H9 (cell line): ENCODE results near the gene GALNT2. TPM values are rescaled to one million over a fixed set of nuclear protein-coding genes. Genes with fewer than 3 reads are reported as not detected.

ENCODE experiments used
- DNase-seq: peaks from one replicate; pipeline ENCODE4 v3.0.0-alpha.2; 2017
- H2AFZ ChIP-seq: one replicate; pipeline ENCODE4 v1.6.1; 2013; ENCODE audit warnings: mild to moderate bottlenecking, low read length, control low read depth, moderate library complexity
- H2AK5ac ChIP-seq: 2 replicates; pipeline ENCODE4 v1.6.1; 2013; ENCODE audit warnings: low read length, control low read depth, mixed read lengths; ENCODE audit not compliant: insufficient read length
- H2BK120ac ChIP-seq: one replicate; pipeline ENCODE4 v1.6.1; 2013; ENCODE audit warnings: low read depth, mild to moderate bottlenecking, low read length, control low read depth, inconsistent platforms; ENCODE audit not compliant: poor library complexity, severe bottlenecking
- H2BK12ac ChIP-seq: 2 replicates; pipeline ENCODE4 v1.6.1; 2013; ENCODE audit warnings: low read length, control low read depth, mixed read lengths, low read depth; ENCODE audit not compliant: insufficient read length
- H2BK15ac ChIP-seq: 2 replicates; pipeline ENCODE4 v1.6.1; 2013; ENCODE audit warnings: low read depth, low read length, control low read depth
- H2BK20ac ChIP-seq: one replicate; pipeline ENCODE4 v1.6.1; 2013; ENCODE audit warnings: low read depth, mild to moderate bottlenecking, low read length, control low read depth, inconsistent platforms; ENCODE audit not compliant: poor library complexity, severe bottlenecking
- H2BK5ac ChIP-seq: 2 replicates; pipeline ENCODE4 v1.6.1; 2013; ENCODE audit warnings: low read length, control low read depth, mixed read lengths; ENCODE audit not compliant: insufficient read length
- H3K14ac ChIP-seq: 2 replicates; pipeline ENCODE4 v1.6.1; 2013; ENCODE audit warnings: low read length, control low read depth; ENCODE audit not compliant: insufficient read depth
- H3K18ac ChIP-seq: 2 replicates; pipeline ENCODE4 v1.6.1; 2013; ENCODE audit warnings: low read depth, mild to moderate bottlenecking, mixed read lengths, low read length, control low read depth; ENCODE audit not compliant: insufficient read length
- H3K23ac ChIP-seq: 2 replicates; pipeline ENCODE4 v1.6.1; 2013; ENCODE audit warnings: low read length, control low read depth, mixed read lengths, low read depth; ENCODE audit not compliant: insufficient read length
- H3K23me2 ChIP-seq: 2 replicates; pipeline ENCODE4 v1.6.1; 2013; ENCODE audit warnings: low read depth, mild to moderate bottlenecking, mixed read lengths, low read length, control low read depth; ENCODE audit not compliant: insufficient read length, poor library complexity, severe bottlenecking
- H3K27ac ChIP-seq: 2 replicates; pipeline ENCODE4 v1.5.1; 2013; ENCODE audit warnings: low read length, control low read depth, mixed read lengths, low read depth; ENCODE audit not compliant: insufficient read length
- H3K27me3 ChIP-seq: 2 replicates; pipeline ENCODE4 v1.6.1; 2013; ENCODE audit warnings: low read length, control low read depth, inconsistent platforms; ENCODE audit not compliant: insufficient read depth
- H3K4ac ChIP-seq: 2 replicates; pipeline ENCODE4 v1.6.1; 2013; ENCODE audit warnings: low read depth, mild to moderate bottlenecking, control low read depth, inconsistent platforms, low read length, moderate library complexity
- H3K4me1 ChIP-seq: 2 replicates; pipeline ENCODE4 v1.6.1; 2013; ENCODE audit warnings: low read length, control low read depth, inconsistent platforms; ENCODE audit not compliant: insufficient read depth
- H3K4me2 ChIP-seq: 2 replicates; pipeline ENCODE4 v1.6.1; 2013; ENCODE audit warnings: low read length, control low read depth, mixed read lengths; ENCODE audit not compliant: insufficient read length, insufficient read depth
- H3K56ac ChIP-seq: 2 replicates; pipeline ENCODE4 v1.6.1; 2013; ENCODE audit warnings: low read depth, mild to moderate bottlenecking, mixed read lengths, low read length, control low read depth; ENCODE audit not compliant: insufficient read length
- H3K79me1 ChIP-seq: 2 replicates; pipeline ENCODE4 v1.6.1; 2013; ENCODE audit warnings: low read depth, mild to moderate bottlenecking, moderate library complexity, low read length, control low read depth, inconsistent platforms; ENCODE audit not compliant: insufficient read depth, poor library complexity, severe bottlenecking
- H3K79me2 ChIP-seq: 2 replicates; pipeline ENCODE4 v1.6.1; 2013; ENCODE audit warnings: low read length, control low read depth, inconsistent platforms; ENCODE audit not compliant: insufficient read depth
- H3K9ac ChIP-seq: 2 replicates; pipeline ENCODE4 v1.6.1; 2013; ENCODE audit warnings: low read length, control low read depth, mixed read lengths; ENCODE audit not compliant: insufficient read length; ENCODE audit errors: extremely low read depth
- H3K9me3 ChIP-seq: one replicate; pipeline ENCODE4 v1.6.1; 2013; ENCODE audit warnings: low read depth, low read length, inconsistent platforms; ENCODE audit not compliant: control insufficient read depth
- H3T11ph ChIP-seq: one replicate; pipeline ENCODE4 v1.6.1; 2013; ENCODE audit warnings: mild to moderate bottlenecking, low read length, control low read depth, inconsistent platforms
- H4K20me1 ChIP-seq: one replicate; pipeline ENCODE4 v1.6.1; 2013; ENCODE audit not compliant: control insufficient read depth, insufficient read length, insufficient read depth
- H4K5ac ChIP-seq: 2 replicates; pipeline ENCODE4 v1.6.1; 2013; ENCODE audit warnings: low read depth, mild to moderate bottlenecking, mixed read lengths, low read length, control low read depth; ENCODE audit not compliant: insufficient read length
- H4K8ac ChIP-seq: replicated peaks from 2 replicates; pipeline ENCODE4 v1.6.1; 2013; ENCODE audit warnings: low read length, control low read depth, mixed read lengths, low read depth; ENCODE audit not compliant: insufficient read length
- H4K91ac ChIP-seq: 2 replicates; pipeline ENCODE4 v1.6.1; 2013; ENCODE audit warnings: low read depth, mild to moderate bottlenecking, moderate library complexity, mixed read lengths, low read length, control low read depth; ENCODE audit not compliant: insufficient read length
- H3K27ac Mint-ChIP-seq, 3 experiments: 2 replicates in 2 of 3; 3 replicates in 1 of 3; pipeline ENCODE4 v1.8.0; 2020 to 2021; ENCODE audit warnings: mixed read lengths in 3 of 3, mild to moderate bottlenecking in 1 of 3, moderate library complexity in 1 of 3
- H3K27me3 Mint-ChIP-seq: 2 replicates; pipeline ENCODE4 v1.8.0; 2021; ENCODE audit warnings: low read depth, mild to moderate bottlenecking, moderate library complexity, mixed read lengths
- H3K36me3 Mint-ChIP-seq, 3 experiments: 2 replicates in 2 of 3; 3 replicates in 1 of 3; pipeline ENCODE4 v1.8.0; 2020 to 2021; ENCODE audit warnings: low read depth in 3 of 3, mixed read lengths in 3 of 3; ENCODE audit not compliant: insufficient read depth in 1 of 3
- H3K4me1 Mint-ChIP-seq, 2 experiments: 2 replicates each; pipeline ENCODE4 v1.8.0; 2020; ENCODE audit warnings: mixed read lengths in 2 of 2
- H3K4me3 Mint-ChIP-seq, 2 experiments: 2 replicates in 1 of 2; 3 replicates in 1 of 2; pipeline ENCODE4 v1.8.0; 2020 to 2021; ENCODE audit warnings: mild to moderate bottlenecking in 2 of 2, mixed read lengths in 2 of 2, moderate library complexity in 1 of 2
- H3K9me3 Mint-ChIP-seq, 2 experiments: 2 replicates in 1 of 2; 3 replicates in 1 of 2; pipeline ENCODE4 v1.8.0; 2020; ENCODE audit warnings: mild to moderate bottlenecking in 2 of 2, mixed read lengths in 2 of 2, moderate library complexity in 1 of 2
- CTCF ChIP-seq: fragments of 200-600 bp; sonication (generic); conservative IDR thresholded peaks from 3 replicates; pipeline ENCODE4 v1.8.0; 2021; ENCODE audit warnings: antibody characterized with exemption, mild to moderate bottlenecking
- WGBS: extraction: QIAGEN DNeasy Blood & Tissue Kit; methylation state at CpG from one replicate; pipeline ENCODE4 v1.1.7; 2013; ENCODE audit warnings: missing lambda C conversion rate, low lambda C conversion rate, mixed read lengths; ENCODE audit not compliant: insufficient read length; ENCODE audit errors: extremely low coverage; 5-methylcytosine and 5-hydroxymethylcytosine counted together
- total RNA-seq: library from RNA; stranded (reverse); gene quantifications from 2 replicates; pipeline ENCODE4 v1.2.1, GENCODE V29; 2021

The GALNT2 gene
- total RNA-seq, 1 experiment from 2014 or later: 57.6 TPM

- Histone ChIP-seq H4K8ac (no peak overlapping the region), H2BK5ac (no peak overlapping the region), H2BK12ac (no peak overlapping the region), H2BK20ac (no peak overlapping the region), H4K91ac (no peak overlapping the region), H3K9me3 (no peaks in the 10 kb centered on the region), H2BK15ac (no peak overlapping the region), H2AFZ (no peak overlapping the region), H4K20me1 (no peaks in the 10 kb centered on the region), H3K27ac (no peak overlapping the region), H3K4ac (no peak overlapping the region), H3K4me1 (peaks cover 2% of the 10 kb centered on the region; the same call in 1 of the 2 replicates), H3K14ac (no peak overlapping the region), H3K18ac (no peak overlapping the region), H4K5ac (no peak overlapping the region), H2AK5ac (no peak overlapping the region), H3K9ac (no peak overlapping the region), H3K79me1 (no peaks in the 10 kb centered on the region), H3K56ac (no peak overlapping the region), H3K79me2 (no peaks in the 10 kb centered on the region), H3K23ac (no peak overlapping the region), H3K27me3 (no peaks in the 10 kb centered on the region), H3K23me2 (peaks cover 3% of the 10 kb centered on the region), H2BK120ac (no peak overlapping the region), H3T11ph (no peak overlapping the region), H3K4me2 (no peak overlapping the region)
- TF ChIP-seq CTCF: no peak
- DNase-seq: peak; percentile 61
- WGBS: no CpG with 5 or more reads among the region's 9 CpGs
- Mint-ChIP-seq H3K27ac (peak overlapping the region; percentile 8 to 39 (median 35); a peak in 3 of 7 replicates), H3K36me3 (peaks cover 31 to 48% (median 37%) of the 10 kb centered on the region in 3 experiments), H3K4me1 (peaks cover 23% of the 10 kb centered on the region in 2 experiments), H3K9me3 (no peaks in the 10 kb centered on the region), H3K4me3 (no peak overlapping the region), H3K27me3 (no peaks in the 10 kb centered on the region)
Observed at GRCh38 chr1:230327892-230328284, 260.9 kb downstream of the GALNT2 start.
